Measurements from ENCODE around the gene SLC22A3.
A peak's percentile ranks its signal among the peaks of the same experiment; 100 is the strongest.
"Not testable (repeated sequence)": the region's sequence is repeated elsewhere in the genome, so short reads cannot be mapped to it uniquely, and the experiment has no call there.

The SLC22A3 gene

GRCh38 chr6:160437154-160437553 is 89.0 kb downstream of the SLC22A3 start:
- no peak for DNase-seq (ENCODE audit: low read depth in 1 of 2, low spot score in 1 of 2)

GRCh38 chr6:160437775-160438174 is 89.6 kb downstream of the SLC22A3 start:
- DNase-seq (ENCODE audit: low read depth in 1 of 2, low spot score in 1 of 2) = no peak

GRCh38 chr6:160438481-160438880 is 90.3 kb downstream of the SLC22A3 start:
- no peak for DNase-seq (ENCODE audit: low read depth in 1 of 2, low spot score in 1 of 2)

GRCh38 chr6:160439751-160440150 is 91.6 kb downstream of the SLC22A3 start:
- DNase-seq (ENCODE audit: low read depth in 1 of 2, low spot score in 1 of 2) = no peak

GRCh38 chr6:160442151-160442550 is 94.0 kb downstream of the SLC22A3 start:
- DNase-seq (ENCODE audit: low read depth in 1 of 2, low spot score in 1 of 2) = no peak

GRCh38 chr6:160445130-160445529 is 97.0 kb downstream of the SLC22A3 start:
- DNase-seq (ENCODE audit: low read depth in 1 of 2, low spot score in 1 of 2) = no peak

- DNase-seq (ENCODE audit: low read depth in 1 of 2, low spot score in 1 of 2) = no peak
These were observed 99.2 kb downstream of the SLC22A3 start for GRCh38 chr6:160447350-160447749.

- DNase-seq (ENCODE audit: low read depth in 1 of 2, low spot score in 1 of 2) = not testable (repeated sequence)
These were observed 101.6 kb downstream of the SLC22A3 start for GRCh38 chr6:160449787-160450186.

GRCh38 chr6:160450849-160451248 is 102.7 kb downstream of the SLC22A3 start:
- no peak for DNase-seq (ENCODE audit: low read depth in 1 of 2, low spot score in 1 of 2)

- DNase-seq (ENCODE audit: low read depth in 1 of 2, low spot score in 1 of 2) = no peak
These were observed 106.1 kb downstream of the SLC22A3 start for GRCh38 chr6:160454303-160454702.

GRCh38 chr6:160455081-160455480 is 106.9 kb downstream of the SLC22A3 start:
- DNase-seq (ENCODE audit: low read depth in 1 of 2, low spot score in 1 of 2) = no peak

- peak; percentile 46 for DNase-seq (ENCODE audit: low read depth in 1 of 2, low spot score in 1 of 2)
These were observed 107.5 kb downstream of the SLC22A3 start for GRCh38 chr6:160455541-160456213.

- DNase-seq (ENCODE audit: low read depth in 1 of 2, low spot score in 1 of 2) = no peak
These were observed 108.0 kb downstream of the SLC22A3 start for GRCh38 chr6:160456214-160456546.

- DNase-seq (ENCODE audit: low read depth in 1 of 2, low spot score in 1 of 2) = no peak
These were observed 109.6 kb downstream of the SLC22A3 start for GRCh38 chr6:160457823-160458222.

GRCh38 chr6:160461641-160462040 is 113.5 kb downstream of the SLC22A3 start:
- DNase-seq (ENCODE audit: low read depth in 1 of 2, low spot score in 1 of 2) = no peak

GRCh38 chr6:160462116-160462515 is 113.9 kb downstream of the SLC22A3 start:
- DNase-seq (ENCODE audit: low read depth in 1 of 2, low spot score in 1 of 2) = no peak

GRCh38 chr6:160462551-160463109 is 114.5 kb downstream of the SLC22A3 start:
- DNase-seq (ENCODE audit: low read depth in 1 of 2, low spot score in 1 of 2) = peak in 1 of 2 donors; percentile 33

GRCh38 chr6:160464744-160465143 is 116.6 kb downstream of the SLC22A3 start:
- no peak for DNase-seq (ENCODE audit: low read depth in 1 of 2, low spot score in 1 of 2)

- DNase-seq (ENCODE audit: low read depth in 1 of 2, low spot score in 1 of 2) = not testable (repeated sequence)
These were observed 119.2 kb downstream of the SLC22A3 start for GRCh38 chr6:160467261-160467871.

GRCh38 chr6:160469153-160469552 is 121.0 kb downstream of the SLC22A3 start:
- no peak for DNase-seq (ENCODE audit: low read depth in 1 of 2, low spot score in 1 of 2)

GRCh38 chr6:160476056-160476455 is 127.9 kb downstream of the SLC22A3 start:
- not testable (repeated sequence) for DNase-seq (ENCODE audit: low read depth in 1 of 2, low spot score in 1 of 2)

- DNase-seq (ENCODE audit: low read depth in 1 of 2, low spot score in 1 of 2) = not testable (repeated sequence)
These were observed 128.9 kb downstream of the SLC22A3 start for GRCh38 chr6:160477072-160477471.

- no peak for DNase-seq (ENCODE audit: low read depth in 1 of 2, low spot score in 1 of 2)
These were observed 129.7 kb downstream of the SLC22A3 start for GRCh38 chr6:160477901-160478300.

Data from activated T-helper 1 cell treated with anti-CD3 and anti-CD28 coated beads, Interleukin-2, amount 50 U/mL, for 16 hours (primary cell).